OCI-LY1 (cell line): Measurements from ENCODE around the gene CDR2.

ENCODE experiments used
- H2AFZ ChIP-seq: fragments of 200-600 bp; sonication (generic), shearing (Covaris generic); 2 replicates; pipeline ENCODE4 v1.6.0; 2014; ENCODE audit warnings: antibody characterized with exemption, mild to moderate bottlenecking, low read length
- H3F3A ChIP-seq: fragments of 200-600 bp; sonication (generic), shearing (Covaris generic); 2 replicates; pipeline ENCODE4 v1.6.0; 2014; ENCODE audit warnings: mild to moderate bottlenecking, antibody characterized with exemption, low read length, moderate library complexity; ENCODE audit not compliant: insufficient read depth
- H3K27ac ChIP-seq: fragments of 200-600 bp; sonication (generic); 2 replicates; pipeline ENCODE4 v1.5.1; 2014; ENCODE audit warnings: low read length, mixed run types, mild to moderate bottlenecking, low read depth; ENCODE audit not compliant: poor library complexity, severe bottlenecking
- H3K27me3 ChIP-seq: fragments of 200-600 bp; sonication (generic); 2 replicates; pipeline ENCODE4 v1.6.0; 2014; ENCODE audit warnings: antibody characterized with exemption, mild to moderate bottlenecking, low read length, moderate library complexity; ENCODE audit not compliant: insufficient read depth
- H3K36me3 ChIP-seq: fragments of 200-600 bp; sonication (generic); 2 replicates; pipeline ENCODE4 v1.6.1; 2014; ENCODE audit warnings: mild to moderate bottlenecking, antibody characterized with exemption, low read length, moderate library complexity, mixed read lengths; ENCODE audit not compliant: insufficient read depth
- H3K4me1 ChIP-seq: fragments of 200-600 bp; sonication (generic); 2 replicates; pipeline ENCODE4 v1.5.1; 2014; ENCODE audit warnings: mild to moderate bottlenecking, low read length, moderate library complexity; ENCODE audit not compliant: insufficient read depth, severe bottlenecking
- H3K4me2 ChIP-seq: fragments of 200-600 bp; sonication (generic), shearing (Covaris generic); 2 replicates; pipeline ENCODE4 v1.6.1; 2014; ENCODE audit warnings: low read length
- H3K4me3 ChIP-seq: fragments of 200-600 bp; sonication (generic); 2 replicates; pipeline ENCODE4 v1.5.1; 2014; ENCODE audit warnings: low read length, low read depth, mild to moderate bottlenecking, mixed read lengths; ENCODE audit not compliant: poor library complexity, severe bottlenecking
- H3K79me2 ChIP-seq: fragments of 200-600 bp; shearing (Covaris generic); 2 replicates; pipeline ENCODE4 v1.6.1; 2016; ENCODE audit warnings: mixed run types, low read length, mixed read lengths; ENCODE audit not compliant: insufficient read depth
- H3K9ac ChIP-seq: fragments of 200-600 bp; sonication (generic), shearing (Covaris generic); 2 replicates; pipeline ENCODE4 v1.6.1; 2014; ENCODE audit warnings: mild to moderate bottlenecking, low read length, mixed read lengths
- H3K9me2 ChIP-seq: fragments of 200-600 bp; sonication (generic), shearing (Covaris generic); 2 replicates; pipeline ENCODE4 v1.6.1; 2014; ENCODE audit warnings: low read depth, mild to moderate bottlenecking, low read length, mixed read lengths
- H3K9me3 ChIP-seq: fragments of 200-600 bp; shearing (Covaris generic); 2 replicates; pipeline ENCODE4 v1.6.1; 2014; ENCODE audit warnings: low read length, mixed read lengths
- H4K20me1 ChIP-seq: fragments of 200-600 bp; sonication (generic), shearing (Covaris generic); 2 replicates; pipeline ENCODE4 v1.6.0; 2016; ENCODE audit warnings: mild to moderate bottlenecking, low read length; ENCODE audit not compliant: insufficient read depth
- EZH2 ChIP-seq: fragments of 200-600 bp; sonication (generic), shearing (Covaris generic); IDR thresholded peaks from 2 replicates; pipeline ENCODE4 v1.8.0; 2017; ENCODE audit warnings: borderline replicate concordance, mixed run types, mild to moderate bottlenecking, antibody characterized with exemption, low read length, moderate library complexity, mixed read lengths
- TF ChIP-seq, protein P1 (sequence below): fragments of 200-600 bp; sonication (generic), shearing (Covaris generic); IDR thresholded peaks from 2 replicates; pipeline ENCODE4 v1.5.1; 2017; ENCODE audit warnings: mild to moderate bottlenecking, antibody characterized with exemption, low read length, moderate library complexity, mixed read lengths

Gene CDR2

DNA sequence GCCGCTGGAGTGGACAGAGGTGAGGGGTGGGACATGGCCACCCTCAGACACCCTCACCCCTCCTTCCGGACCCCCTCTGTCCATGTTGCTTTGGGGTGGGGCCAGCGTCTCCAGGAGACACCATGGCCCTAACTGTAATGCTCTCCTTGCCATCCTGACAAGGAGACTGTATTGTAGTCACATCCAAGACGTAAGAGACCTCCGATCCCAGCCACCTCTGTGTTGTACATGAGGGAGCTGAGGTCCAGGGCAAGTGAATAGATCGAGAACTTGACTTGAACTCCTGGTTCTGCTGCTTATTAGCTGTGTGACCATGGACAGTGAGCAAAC lies 47.0 kb downstream of the CDR2 start:
- no peak overlapping the region for H3K4me3 ChIP-seq
- no peaks in the 10 kb centered on the region for H3F3A ChIP-seq
- H3K9ac ChIP-seq: no peak overlapping the region
- H3K4me2 ChIP-seq: no peak overlapping the region
- H3K79me2 ChIP-seq: no peaks in the 10 kb centered on the region
- no peaks in the 10 kb centered on the region for H4K20me1 ChIP-seq
- TF ChIP-seq, protein P1, sequence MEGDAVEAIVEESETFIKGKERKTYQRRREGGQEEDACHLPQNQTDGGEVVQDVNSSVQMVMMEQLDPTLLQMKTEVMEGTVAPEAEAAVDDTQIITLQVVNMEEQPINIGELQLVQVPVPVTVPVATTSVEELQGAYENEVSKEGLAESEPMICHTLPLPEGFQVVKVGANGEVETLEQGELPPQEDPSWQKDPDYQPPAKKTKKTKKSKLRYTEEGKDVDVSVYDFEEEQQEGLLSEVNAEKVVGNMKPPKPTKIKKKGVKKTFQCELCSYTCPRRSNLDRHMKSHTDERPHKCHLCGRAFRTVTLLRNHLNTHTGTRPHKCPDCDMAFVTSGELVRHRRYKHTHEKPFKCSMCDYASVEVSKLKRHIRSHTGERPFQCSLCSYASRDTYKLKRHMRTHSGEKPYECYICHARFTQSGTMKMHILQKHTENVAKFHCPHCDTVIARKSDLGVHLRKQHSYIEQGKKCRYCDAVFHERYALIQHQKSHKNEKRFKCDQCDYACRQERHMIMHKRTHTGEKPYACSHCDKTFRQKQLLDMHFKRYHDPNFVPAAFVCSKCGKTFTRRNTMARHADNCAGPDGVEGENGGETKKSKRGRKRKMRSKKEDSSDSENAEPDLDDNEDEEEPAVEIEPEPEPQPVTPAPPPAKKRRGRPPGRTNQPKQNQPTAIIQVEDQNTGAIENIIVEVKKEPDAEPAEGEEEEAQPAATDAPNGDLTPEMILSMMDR: no peak
- TF ChIP-seq EZH2: no peak
- H3K9me2 ChIP-seq: no peaks in the 10 kb centered on the region
- H3K27me3 ChIP-seq: no peaks in the 10 kb centered on the region
- no peaks in the 10 kb centered on the region for H3K4me1 ChIP-seq
- no peak overlapping the region for H3K27ac ChIP-seq
- peaks cover 92% of the 10 kb centered on the region for H3K36me3 ChIP-seq
- H2AFZ ChIP-seq: no peak overlapping the region
- no peaks in the 10 kb centered on the region for H3K9me3 ChIP-seq

DNA sequence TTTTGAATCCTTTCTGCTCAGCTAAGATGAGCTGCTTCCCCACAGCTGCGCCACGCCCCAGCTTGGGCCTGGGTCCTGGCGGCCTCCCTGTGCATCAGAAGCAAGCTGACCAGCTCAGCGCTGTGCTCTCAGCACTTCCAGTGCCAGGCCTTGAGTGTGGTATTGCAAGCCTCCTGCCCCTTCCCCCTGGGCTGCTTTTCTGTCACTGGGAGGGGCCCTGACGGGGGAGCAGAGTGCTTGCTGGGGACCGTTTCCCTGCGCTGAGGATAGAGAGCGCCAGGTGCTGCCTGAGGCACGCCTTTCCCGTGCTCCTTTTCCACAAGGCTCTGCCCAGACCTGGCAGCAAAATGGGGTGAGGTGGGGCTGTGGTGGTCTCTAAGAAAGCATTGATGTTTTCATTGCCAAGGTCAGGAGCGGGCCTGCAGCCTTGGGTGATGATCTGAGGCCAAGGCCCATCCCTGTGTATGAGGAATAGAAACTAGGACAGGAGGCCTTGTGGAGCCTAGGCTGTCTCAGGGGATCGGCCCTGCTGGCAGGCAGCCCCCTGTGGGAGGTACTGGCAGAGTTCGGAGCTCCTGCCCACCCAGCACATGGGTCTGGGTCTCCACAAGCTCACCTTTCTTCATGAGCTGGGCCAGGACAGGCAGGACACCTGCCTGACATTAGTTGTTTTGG lies 47.5 kb downstream of the CDR2 start:
- peaks cover 92% of the 10 kb centered on the region for H3K36me3 ChIP-seq
- H3K4me2 ChIP-seq: no peak overlapping the region
- H3K79me2 ChIP-seq: no peaks in the 10 kb centered on the region
- no peak overlapping the region for H3K27ac ChIP-seq
- no peaks in the 10 kb centered on the region for H3K27me3 ChIP-seq
- TF ChIP-seq, protein P1: no peak
- TF ChIP-seq EZH2: no peak
- H3K9me3 ChIP-seq: no peaks in the 10 kb centered on the region
- no peaks in the 10 kb centered on the region for H3K9me2 ChIP-seq
- no peaks in the 10 kb centered on the region for H3K4me1 ChIP-seq
- no peak overlapping the region for H3K9ac ChIP-seq
- no peak overlapping the region for H3K4me3 ChIP-seq
- H4K20me1 ChIP-seq: no peaks in the 10 kb centered on the region
- no peaks in the 10 kb centered on the region for H3F3A ChIP-seq
- no peak overlapping the region for H2AFZ ChIP-seq

DNA sequence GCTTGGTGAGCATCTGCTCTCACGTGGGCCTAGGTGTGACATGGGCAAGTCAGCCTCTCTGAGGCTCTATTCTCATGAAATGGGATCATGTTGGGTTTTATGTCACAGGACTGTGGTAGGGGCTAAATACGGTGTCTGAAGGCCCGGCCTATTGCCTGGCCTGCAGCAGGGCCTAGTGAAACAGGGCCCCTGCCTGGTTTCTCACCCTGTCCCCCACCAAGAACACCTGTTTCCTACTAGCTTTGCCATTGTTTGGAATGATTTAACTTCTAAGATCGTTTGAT lies 48.1 kb downstream of the CDR2 start:
- H3K4me2 ChIP-seq: no peak overlapping the region
- peaks cover 92% of the 10 kb centered on the region for H3K36me3 ChIP-seq
- H3K9me3 ChIP-seq: no peaks in the 10 kb centered on the region
- no peaks in the 10 kb centered on the region for H4K20me1 ChIP-seq
- H3F3A ChIP-seq: no peaks in the 10 kb centered on the region
- no peak overlapping the region for H3K9ac ChIP-seq
- H3K9me2 ChIP-seq: no peaks in the 10 kb centered on the region
- TF ChIP-seq, protein P1: no peak
- no peak for TF ChIP-seq EZH2
- H3K79me2 ChIP-seq: no peaks in the 10 kb centered on the region
- no peaks in the 10 kb centered on the region for H3K27me3 ChIP-seq
- no peak overlapping the region for H2AFZ ChIP-seq
- no peak overlapping the region for H3K4me3 ChIP-seq
- H3K27ac ChIP-seq: no peak overlapping the region
- H3K4me1 ChIP-seq: no peaks in the 10 kb centered on the region
